Endodermal cell (in vitro differentiated cells): ENCODE results near the gene LPIN3. TPM values are rescaled to one million over a fixed set of nuclear protein-coding genes. Genes with fewer than 3 reads are reported as not detected.

Source experiments
- DNase-seq: peaks from one replicate; pipeline ENCODE4 v3.0.0-alpha.2; 2017
- H3K27ac ChIP-seq: 2 replicates; pipeline ENCODE4 v1.5.1; 2013; ENCODE audit warnings: mild to moderate bottlenecking, low read depth, low read length, moderate library complexity
- H3K27me3 ChIP-seq: 2 replicates; pipeline ENCODE4 v1.6.1; 2013; ENCODE audit warnings: mild to moderate bottlenecking, low read length, moderate library complexity; ENCODE audit not compliant: insufficient read depth, control insufficient read depth, poor library complexity, severe bottlenecking
- H3K36me3 ChIP-seq: 2 replicates; pipeline ENCODE4 v1.7.0; 2013; ENCODE audit warnings: mild to moderate bottlenecking, low read length, moderate library complexity; ENCODE audit not compliant: control insufficient read depth, insufficient read depth
- H3K4me1 ChIP-seq: one replicate; pipeline ENCODE4 v1.7.0; 2013; ENCODE audit warnings: low read length; ENCODE audit not compliant: control insufficient read depth, insufficient read depth
- H3K4me3 ChIP-seq: 2 replicates; pipeline ENCODE4 v1.5.1; 2013; ENCODE audit warnings: mild to moderate bottlenecking, low read length, moderate library complexity
- H3K9ac ChIP-seq: 2 replicates; pipeline ENCODE4 v1.6.1; 2013; ENCODE audit warnings: mild to moderate bottlenecking, low read length, moderate library complexity; ENCODE audit not compliant: poor library complexity, severe bottlenecking; ENCODE audit errors: extremely low read depth
- H3K9me3 ChIP-seq: 2 replicates; pipeline ENCODE4 v1.6.1; 2013; ENCODE audit warnings: mild to moderate bottlenecking, low read length, moderate library complexity; ENCODE audit not compliant: control insufficient read depth
- H3K27ac Mint-ChIP-seq: 2 replicates; pipeline ENCODE4 v1.8.0; 2020; ENCODE audit warnings: mixed read lengths
- H3K27me3 Mint-ChIP-seq: 2 replicates; pipeline ENCODE4 v1.8.0; 2021; ENCODE audit warnings: mild to moderate bottlenecking, mixed read lengths; ENCODE audit not compliant: insufficient read depth
- H3K36me3 Mint-ChIP-seq: 2 replicates; pipeline ENCODE4 v1.8.0; 2020; ENCODE audit warnings: low read depth, mixed read lengths
- H3K4me1 Mint-ChIP-seq: 2 replicates; pipeline ENCODE4 v1.8.0; 2020; ENCODE audit warnings: mixed read lengths
- H3K4me3 Mint-ChIP-seq: 2 replicates; pipeline ENCODE4 v1.8.0; 2020; ENCODE audit warnings: mild to moderate bottlenecking, moderate library complexity, mixed read lengths
- H3K9me3 Mint-ChIP-seq: 2 replicates; pipeline ENCODE4 v1.8.0; 2020; ENCODE audit warnings: mild to moderate bottlenecking, mixed read lengths
- WGBS, 2 experiments: methylation state at CpG; one replicate each; pipeline versions ENCODE4 v1.1.5 to v1.1.7; 2013; ENCODE audit warnings: missing lambda C conversion rate in 2 of 2, mixed read lengths in 1 of 2; ENCODE audit not compliant: insufficient coverage in 1 of 2, insufficient read length in 1 of 2; 5-methylcytosine and 5-hydroxymethylcytosine counted together
- total RNA-seq, 2 donors: library from RNA; stranded (reverse); fragmentation: NEBNext Ultra II Directional in 1 of 2; extraction: Animal tissue kit (Norgen Biotek cat#: 25700) in 1 of 2; gene quantifications; 2 replicates in 1 of 2; 3 replicates in 1 of 2; pipeline ENCODE4 v1.2.1, GENCODE V29; 2021
- TF ChIP-seq, protein P1 (sequence below): fragments of 200-600 bp; sonication (generic); conservative IDR thresholded peaks from 2 replicates; pipeline ENCODE4 v1.5.0; 2021; ENCODE audit warnings: antibody characterized with exemption, mild to moderate bottlenecking

Gene LPIN3
- total RNA-seq, 2 donors from 2014 or later, result 13.1 to 13.2 TPM

DNA sequence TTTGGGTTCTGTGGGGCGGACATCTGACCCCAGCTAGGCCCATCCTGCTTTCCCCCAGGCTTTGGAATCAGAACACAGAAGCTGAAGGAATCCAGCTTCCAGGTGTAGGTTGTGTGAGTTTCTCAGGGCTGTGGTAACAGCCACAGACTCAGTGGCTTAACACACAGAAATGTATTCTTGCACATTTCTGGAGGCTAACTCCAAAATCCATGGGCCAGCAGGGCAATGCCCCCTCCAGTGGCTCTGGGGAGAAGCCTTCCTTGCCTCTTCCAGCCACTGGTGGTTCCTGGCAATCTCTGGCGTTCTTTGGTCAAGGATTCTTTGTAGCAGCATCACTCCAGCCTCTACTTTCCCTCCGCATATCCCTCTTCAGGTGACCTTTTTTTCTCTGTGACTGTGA is 27.3 kb downstream of the LPIN3 start:
- Mint-ChIP-seq H3K4me1 (peaks cover 6% of the 10 kb centered on the region), H3K9me3 (peaks cover 19% of the 10 kb centered on the region), H3K27me3 (peaks cover 60% of the 10 kb centered on the region), H3K36me3 (no peaks in the 10 kb centered on the region), H3K4me3 (peak overlapping the region; percentile 54), H3K27ac (no peak overlapping the region)
- Histone ChIP-seq H3K36me3 (no peaks in the 10 kb centered on the region), H3K4me1 (no peaks in the 10 kb centered on the region), H3K9ac (no peak overlapping the region), H3K4me3 (no peak overlapping the region), H3K27ac (no peak overlapping the region), H3K9me3 (no peaks in the 10 kb centered on the region), H3K27me3 (peaks cover 53% of the 10 kb centered on the region)
- 92% methylated on average over 2 to 3 of the region's 3 CpGs for WGBS, 2 experiments
- TF ChIP-seq, protein P1, sequence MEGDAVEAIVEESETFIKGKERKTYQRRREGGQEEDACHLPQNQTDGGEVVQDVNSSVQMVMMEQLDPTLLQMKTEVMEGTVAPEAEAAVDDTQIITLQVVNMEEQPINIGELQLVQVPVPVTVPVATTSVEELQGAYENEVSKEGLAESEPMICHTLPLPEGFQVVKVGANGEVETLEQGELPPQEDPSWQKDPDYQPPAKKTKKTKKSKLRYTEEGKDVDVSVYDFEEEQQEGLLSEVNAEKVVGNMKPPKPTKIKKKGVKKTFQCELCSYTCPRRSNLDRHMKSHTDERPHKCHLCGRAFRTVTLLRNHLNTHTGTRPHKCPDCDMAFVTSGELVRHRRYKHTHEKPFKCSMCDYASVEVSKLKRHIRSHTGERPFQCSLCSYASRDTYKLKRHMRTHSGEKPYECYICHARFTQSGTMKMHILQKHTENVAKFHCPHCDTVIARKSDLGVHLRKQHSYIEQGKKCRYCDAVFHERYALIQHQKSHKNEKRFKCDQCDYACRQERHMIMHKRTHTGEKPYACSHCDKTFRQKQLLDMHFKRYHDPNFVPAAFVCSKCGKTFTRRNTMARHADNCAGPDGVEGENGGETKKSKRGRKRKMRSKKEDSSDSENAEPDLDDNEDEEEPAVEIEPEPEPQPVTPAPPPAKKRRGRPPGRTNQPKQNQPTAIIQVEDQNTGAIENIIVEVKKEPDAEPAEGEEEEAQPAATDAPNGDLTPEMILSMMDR, result no peak
- DNase-seq, result no peak

GRCh38 chr20:41369673-41370072 is 29.1 kb downstream of the LPIN3 start:
- TF ChIP-seq, protein P1, result no peak
- Histone ChIP-seq H3K27me3 (peaks cover 45% of the 10 kb centered on the region), H3K4me3 (no peak overlapping the region), H3K27ac (no peak overlapping the region), H3K9ac (no peak overlapping the region), H3K4me1 (no peaks in the 10 kb centered on the region), H3K36me3 (no peaks in the 10 kb centered on the region), H3K9me3 (no peaks in the 10 kb centered on the region)
- Mint-ChIP-seq H3K9me3 (peaks cover 20% of the 10 kb centered on the region), H3K4me1 (peaks cover 6% of the 10 kb centered on the region), H3K4me3 (no peak overlapping the region), H3K27me3 (peaks cover 55% of the 10 kb centered on the region), H3K36me3 (no peaks in the 10 kb centered on the region), H3K27ac (no peak overlapping the region)
- no peak for DNase-seq
- WGBS, 2 experiments, result 100% methylated on average over 1 to 2 of the region's 2 CpGs

- H3K27ac ChIP-seq, result no peak overlapping the region
- no peak overlapping the region for H3K9ac ChIP-seq
- Mint-ChIP-seq H3K4me1 (peaks cover 6% of the 10 kb centered on the region), H3K9me3 (peaks cover 20% of the 10 kb centered on the region), H3K27me3 (peaks cover 50% of the 10 kb centered on the region), H3K4me3 (no peak overlapping the region), H3K36me3 (no peaks in the 10 kb centered on the region), H3K27ac (no peak overlapping the region)
- H3K27me3 ChIP-seq, result peaks cover 40% of the 10 kb centered on the region
- no peak for DNase-seq
- no peak overlapping the region for H3K4me3 ChIP-seq
- TF ChIP-seq, protein P1, result no peak
- no peaks in the 10 kb centered on the region for H3K36me3 ChIP-seq
- 90 to 94% methylated on average over 2 to 5 of the region's 5 CpGs for WGBS, 2 experiments
- no peaks in the 10 kb centered on the region for H3K4me1 ChIP-seq
- no peaks in the 10 kb centered on the region for H3K9me3 ChIP-seq
These were observed 29.6 kb downstream of the LPIN3 start for GRCh38 chr20:41370176-41370575.
